PC-3 (cell line): ENCODE data around the gene CLPTM1L. TPM values are rescaled to one million over a fixed set of nuclear protein-coding genes. Genes with fewer than 3 reads are reported as not detected.

Experiments used
- ATAC-seq: fragments of 200-7000 bp; cut with Tn5 transposase; 2 replicates; pipeline ENCODE4 v1.9.1; 2020; ENCODE audit warnings: mild to moderate bottlenecking, moderate library complexity
- BruUV-seq: library from RNA; stranded (reverse); fragments of 400-500 nt; replicated peaks from 2 replicates; lab custom pipeline; 2021; lab: Mats Ljungman, UMichigan
- CTCF ChIA-PET: fragments of 300-600 bp; sonication (Branson Sonifier 250); formaldehyde crosslinking; loops from one replicate; lab custom pipeline; 2022; ENCODE audit warnings: antibody characterized with exemption; lab: Charles Lee
- POLR2A ChIA-PET: fragments of 300-600 bp; sonication (Branson Sonifier 250); formaldehyde crosslinking; loops from one replicate; lab custom pipeline; 2022; ENCODE audit warnings: antibody characterized with exemption; ENCODE audit not compliant: unreplicated experiment; lab: Charles Lee
- DNase-seq: peaks from one replicate; pipeline ENCODE4 v3.0.0-alpha.2; 2015
- H2AFZ ChIP-seq: fragments of 300-600 bp; sonication (generic); 2 replicates; pipeline ENCODE4 v1.6.0; 2016; ENCODE audit warnings: antibody characterized with exemption, low read length
- H3F3A ChIP-seq: fragments of 300-600 bp; sonication (generic); one replicate; pipeline ENCODE4 v1.6.0; 2017; ENCODE audit warnings: antibody characterized with exemption, low read length, control low read depth, mild to moderate bottlenecking; ENCODE audit not compliant: unreplicated experiment
- H3K27ac ChIP-seq: fragments of 300-600 bp; sonication (generic); 2 replicates; pipeline ENCODE4 v1.5.1; 2016; ENCODE audit warnings: mild to moderate bottlenecking, low read length
- H3K27me3 ChIP-seq: fragments of 300-600 bp; sonication (generic); 2 replicates; pipeline ENCODE4 v1.6.1; 2016; ENCODE audit warnings: low read length, mixed read lengths
- H3K36me3 ChIP-seq: fragments of 300-600 bp; sonication (generic); 2 replicates; pipeline ENCODE4 v1.6.1; 2016; ENCODE audit warnings: low read depth, mixed run types, low read length, mixed read lengths
- H3K4me1 ChIP-seq: fragments of 300-600 bp; sonication (generic); 2 replicates; pipeline ENCODE4 v1.5.1; 2016; ENCODE audit warnings: low read length; ENCODE audit not compliant: insufficient read depth
- H3K4me2 ChIP-seq: fragments of 300-600 bp; sonication (generic); 2 replicates; pipeline ENCODE4 v1.6.0; 2016; ENCODE audit warnings: low read length
- H3K4me3 ChIP-seq: fragments of 300-600 bp; sonication (generic); 2 replicates; pipeline ENCODE4 v1.5.1; 2016; ENCODE audit warnings: mild to moderate bottlenecking, low read length, mixed read lengths
- H3K79me2 ChIP-seq: fragments of 300-600 bp; sonication (generic); 2 replicates; pipeline ENCODE4 v1.6.1; 2017; ENCODE audit warnings: low read length, mixed read lengths
- H3K9ac ChIP-seq: fragments of 300-600 bp; sonication (generic); 2 replicates; pipeline ENCODE4 v1.6.0; 2016; ENCODE audit warnings: mild to moderate bottlenecking, low read length
- H3K9me2 ChIP-seq: fragments of 300-600 bp; sonication (generic); replicated peaks from 2 replicates; pipeline ENCODE4 v1.6.1; 2016; ENCODE audit warnings: mixed run types, low read length, mixed read lengths
- H3K9me3 ChIP-seq: fragments of 300-600 bp; sonication (generic); 2 replicates; pipeline ENCODE4 v1.6.1; 2016; ENCODE audit warnings: low read length, mixed read lengths
- H4K20me1 ChIP-seq: fragments of 300-600 bp; sonication (generic); 2 replicates; pipeline ENCODE4 v1.6.1; 2016; ENCODE audit warnings: low read length, mixed read lengths
- CTCF ChIP-seq: fragments of 300-600 bp; sonication (generic); conservative IDR thresholded peaks from 2 replicates; pipeline ENCODE4 v1.5.1; 2017; ENCODE audit warnings: antibody characterized with exemption, low read depth, mild to moderate bottlenecking, low read length
- EZH2 ChIP-seq: fragments of 300-600 bp; sonication (generic); IDR thresholded peaks from one replicate; pipeline ENCODE4 v1.6.1; 2017; ENCODE audit warnings: antibody characterized with exemption, mild to moderate bottlenecking, low read length; ENCODE audit not compliant: unreplicated experiment
- EZH2phosphoT487 ChIP-seq: fragments of 300-600 bp; sonication (generic); IDR thresholded peaks from 2 replicates; pipeline ENCODE4 v1.6.1; 2018; ENCODE audit warnings: mild to moderate bottlenecking, antibody characterized with exemption, low read length, borderline replicate concordance
- intact Hi-C: fragments of 100-400 bp; cut with micrococcal nuclease; formaldehyde crosslinking; loops from 2 replicates; pipeline ENCODE4 v1.9.0; 2023
- total RNA-seq: library from RNA; depleted of rRNA; stranded (reverse); fragments of >200 nt; gene quantifications from 2 replicates; pipeline ENCODE4 v1.2.3, GENCODE V29; 2014

Gene CLPTM1L
- total RNA-seq, 1 experiment from 2014 or later = 463 TPM

- peaks cover 12% of the 10 kb centered on the region for H3K4me1 ChIP-seq
- no peaks in the 10 kb centered on the region for H3F3A ChIP-seq
- no peak overlapping the region for H3K9ac ChIP-seq
- H4K20me1 ChIP-seq = no peaks in the 10 kb centered on the region
- no peak overlapping the region for H3K4me2 ChIP-seq
- no peaks in the 10 kb centered on the region for H3K9me2 ChIP-seq
- H3K27ac ChIP-seq = no peak overlapping the region
- no peak overlapping the region for H3K4me3 ChIP-seq
- no peaks in the 10 kb centered on the region for H3K36me3 ChIP-seq
- H3K79me2 ChIP-seq = no peaks in the 10 kb centered on the region
- H3K9me3 ChIP-seq = no peaks in the 10 kb centered on the region
- no peak overlapping the region for H2AFZ ChIP-seq
- POLR2A ChIA-PET = no interaction called here
- intact Hi-C loops = no loop called here
- peaks cover 6% of the 10 kb centered on the region; the same call in 1 of the 2 replicates for H3K27me3 ChIP-seq
- ATAC-seq = no peak
- no peak for DNase-seq
- CTCF ChIA-PET = no interaction called here
- no peak for TF ChIP-seq EZH2phosphoT487
- no peak for TF ChIP-seq EZH2
- no peak for TF ChIP-seq CTCF
- no TSS peak for BruUV-seq
Measured at GRCh38 chr5:1382248-1382700, 37.4 kb upstream of the CLPTM1L start.

- Histone ChIP-seq H3K36me3 (no peaks in the 10 kb centered on the region), H4K20me1 (no peaks in the 10 kb centered on the region), H3K4me2 (no peak overlapping the region), H2AFZ (no peak overlapping the region), H3K27me3 (peaks cover 6% of the 10 kb centered on the region; the same call in 1 of the 2 replicates), H3K27ac (no peak overlapping the region), H3K4me1 (peaks cover 10% of the 10 kb centered on the region), H3K9ac (no peak overlapping the region), H3K9me2 (no peaks in the 10 kb centered on the region), H3K4me3 (no peak overlapping the region), H3K9me3 (no peaks in the 10 kb centered on the region), H3F3A (no peaks in the 10 kb centered on the region), H3K79me2 (no peaks in the 10 kb centered on the region)
- ATAC-seq (no peak), DNase-seq (no peak)
- ChIA-PET POLR2A (no interaction called here), CTCF (no interaction called here)
- intact Hi-C loops = no loop called here
- TF ChIP-seq CTCF (no peak), EZH2 (no peak), EZH2phosphoT487 (no peak)
- BruUV-seq = no TSS peak
Measured at GRCh38 chr5:1381370-1382247, 36.7 kb upstream of the CLPTM1L start.

GRCh38 chr5:1380910-1381309 lies 36.0 kb upstream of the CLPTM1L start:
- peaks cover 8% of the 10 kb centered on the region; the same call in 1 of the 2 replicates for H3K27me3 ChIP-seq
- H4K20me1 ChIP-seq = no peaks in the 10 kb centered on the region
- BruUV-seq = no TSS peak
- no peaks in the 10 kb centered on the region for H3K79me2 ChIP-seq
- no peaks in the 10 kb centered on the region for H3K9me3 ChIP-seq
- no peak for DNase-seq
- peaks cover 5% of the 10 kb centered on the region; the same call in 1 of the 2 replicates for H3K4me1 ChIP-seq
- no peaks in the 10 kb centered on the region for H3K36me3 ChIP-seq
- no peak for TF ChIP-seq EZH2phosphoT487
- TF ChIP-seq CTCF = no peak
- TF ChIP-seq EZH2 = no peak
- H3K9me2 ChIP-seq = no peaks in the 10 kb centered on the region
- CTCF ChIA-PET = no interaction called here
- no peak overlapping the region for H3K4me2 ChIP-seq
- H2AFZ ChIP-seq = no peak overlapping the region
- no peak overlapping the region for H3K27ac ChIP-seq
- no peaks in the 10 kb centered on the region for H3F3A ChIP-seq
- intact Hi-C loops = no loop called here
- no peak for ATAC-seq
- POLR2A ChIA-PET = no interaction called here
- no peak overlapping the region for H3K9ac ChIP-seq
- no peak overlapping the region for H3K4me3 ChIP-seq
